Left cardiac atrium (tissue), 4 donors: ENCODE measurements around the gene FAM193A. TPM values are rescaled to one million over a fixed set of nuclear protein-coding genes. Genes with fewer than 3 reads are reported as not detected.
"Not testable (repeated sequence)": the region's sequence is repeated elsewhere in the genome, so short reads cannot be mapped to it uniquely, and the experiment has no call there.

Experiments
- ATAC-seq, 2 donors: fragments of 200-7000 bp; cut with Tn5 transposase; one replicate each; pipeline ENCODE4 v1.9.1; 2020; ENCODE audit warnings: mild to moderate bottlenecking in 2 of 2, moderate library complexity in 2 of 2
- DNase-seq: peaks from one replicate; pipeline ENCODE4 v3.0.0-alpha.2; 2020
- intact Hi-C, 2 donors: fragments of 100-400 bp; cut with DNase I; formaldehyde crosslinking; loops; one replicate each; pipeline versions ENCODE4 v1.14.1 to v1.15.1; 2022 to 2023
- total RNA-seq, 2 donors: library from RNA; stranded (reverse); fragmentation: NEBNext Ultra II Directional; extraction: Animal tissue kit (Norgen Biotek cat#: 25700); gene quantifications; one replicate each; pipeline ENCODE4 v1.2.1, GENCODE V29; 2021
- donor health status: DM: no; HTN: yes; CAD: no.
- donor health status: DM: no; HTN: yes; CAD: no; lungs with severe emphysema.
- donor health status: DM: yes; HTN: yes; CAD: no.
- donor health status: Dilated cardiomyopathy.

Gene FAM193A
- total RNA-seq, 2 donors from 2014 or later, result 15.1 to 16.6 TPM

DNA sequence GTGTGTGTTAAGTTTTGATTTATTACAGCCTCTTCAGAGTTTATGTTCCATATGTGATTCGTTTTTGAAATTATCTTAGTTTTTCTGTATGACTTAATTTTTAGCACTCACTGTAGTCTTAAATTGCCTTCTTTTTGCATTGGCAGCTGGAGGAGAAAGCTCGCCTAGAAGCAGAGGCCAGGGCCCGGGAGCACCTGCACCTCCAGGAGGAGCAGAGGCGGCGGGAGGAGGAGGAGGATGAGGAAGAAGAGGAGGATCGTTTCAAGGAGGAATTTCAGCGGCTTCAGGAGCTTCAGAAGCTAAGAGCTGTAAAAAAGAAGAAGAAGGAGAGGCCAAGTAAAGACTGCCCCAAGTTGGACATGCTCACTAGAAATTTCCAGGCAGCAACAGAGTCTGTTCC is 163.1 kb downstream of the FAM193A start:
- ATAC-seq, result no peak
- no peak for DNase-seq
- intact Hi-C loops, result no loop called here

DNA sequence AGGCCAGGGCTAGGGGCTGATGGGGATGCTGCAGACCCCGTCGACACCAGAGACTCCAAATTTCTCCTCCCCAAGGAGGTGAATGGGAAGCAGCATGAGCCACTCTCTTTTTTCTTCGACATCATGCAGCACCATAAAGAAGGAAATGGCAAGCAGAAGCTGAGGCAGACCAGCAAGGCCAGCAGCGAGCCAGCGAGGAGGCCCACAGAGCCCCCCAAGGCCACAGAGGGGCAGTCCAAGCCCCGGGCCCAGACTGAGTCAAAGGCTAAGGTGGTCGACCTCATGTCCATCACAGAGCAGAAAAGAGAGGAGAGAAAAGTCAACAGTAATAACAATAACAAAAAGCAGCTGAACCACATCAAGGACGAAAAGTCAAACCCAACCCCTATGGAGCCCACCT is 163.6 kb downstream of the FAM193A start:
- ATAC-seq, result no peak
- intact Hi-C loops, result no loop called here
- no peak for DNase-seq

DNA sequence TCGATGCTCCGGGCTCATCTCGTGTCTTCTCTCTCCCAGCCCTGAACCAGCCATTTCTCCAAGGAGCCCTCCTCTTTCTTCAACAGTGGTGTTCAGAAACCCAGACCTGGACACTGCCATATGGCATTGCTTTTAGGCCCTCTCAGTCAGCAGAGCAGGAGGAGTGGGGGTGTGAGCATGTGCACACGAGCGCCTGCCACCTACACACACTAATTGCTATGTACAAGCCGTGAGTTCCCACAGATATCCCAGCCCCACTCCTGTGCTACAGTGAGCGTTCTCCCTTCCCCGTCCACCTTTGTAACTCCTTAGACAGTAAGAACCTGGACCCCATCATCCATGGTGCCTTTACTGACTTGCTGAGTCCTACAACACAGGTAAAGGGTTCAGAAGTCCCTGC is 165.9 kb downstream of the FAM193A start:
- intact Hi-C loops, result no loop called here
- ATAC-seq (no peak), DNase-seq (no peak)

DNA sequence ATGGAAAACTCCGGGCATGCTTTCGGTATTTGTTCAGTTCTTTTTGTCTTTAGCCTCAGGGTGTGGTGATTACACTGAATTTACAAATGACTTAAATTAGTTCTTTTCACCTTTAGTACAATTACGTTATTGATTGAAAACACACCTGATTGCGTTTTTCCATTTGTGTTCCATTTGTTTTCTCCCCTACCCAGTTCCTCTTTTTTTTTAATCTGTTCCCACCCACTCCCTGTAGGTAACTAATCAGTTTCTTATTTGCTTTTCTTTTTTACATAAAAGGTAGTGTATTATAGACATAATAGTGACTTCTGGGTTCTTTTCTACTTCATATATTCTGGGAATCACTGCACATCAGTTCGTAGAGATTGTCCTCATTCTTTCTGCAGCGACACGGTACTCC is 166.3 kb downstream of the FAM193A start:
- intact Hi-C loops, result no loop called here
- DNase-seq (no peak), ATAC-seq (no peak)

DNA sequence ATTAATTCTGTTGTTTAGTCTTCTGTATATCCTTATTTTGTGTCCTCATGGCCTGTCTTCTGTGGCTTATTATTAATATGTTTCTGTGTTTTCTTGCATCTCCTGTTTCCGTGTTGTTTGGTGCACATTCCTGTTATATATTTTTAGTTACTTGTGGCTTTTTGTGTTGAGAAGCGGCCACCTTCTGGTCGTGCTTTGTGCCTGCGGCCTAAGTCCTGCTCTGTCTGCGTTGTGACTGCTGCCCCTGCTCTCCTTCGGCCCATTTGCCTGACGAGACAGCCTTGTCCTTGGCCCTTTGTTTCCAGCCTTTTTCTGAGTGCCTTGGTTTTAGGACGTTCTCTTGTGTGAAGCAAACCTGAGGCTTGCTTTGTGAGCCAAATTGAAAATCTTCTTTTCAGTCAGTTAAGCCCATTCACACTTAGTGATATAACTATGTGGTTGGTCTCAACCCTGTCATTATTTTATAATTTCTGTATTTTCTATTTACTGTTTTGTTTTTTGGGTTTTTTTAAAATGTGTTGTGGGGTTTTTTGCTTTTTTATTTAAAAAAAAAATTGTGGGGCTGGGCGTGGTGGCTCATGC is 175.9 kb downstream of the FAM193A start:
- ATAC-seq, result no peak
- intact Hi-C loops, result no loop called here
- no peak for DNase-seq

DNA sequence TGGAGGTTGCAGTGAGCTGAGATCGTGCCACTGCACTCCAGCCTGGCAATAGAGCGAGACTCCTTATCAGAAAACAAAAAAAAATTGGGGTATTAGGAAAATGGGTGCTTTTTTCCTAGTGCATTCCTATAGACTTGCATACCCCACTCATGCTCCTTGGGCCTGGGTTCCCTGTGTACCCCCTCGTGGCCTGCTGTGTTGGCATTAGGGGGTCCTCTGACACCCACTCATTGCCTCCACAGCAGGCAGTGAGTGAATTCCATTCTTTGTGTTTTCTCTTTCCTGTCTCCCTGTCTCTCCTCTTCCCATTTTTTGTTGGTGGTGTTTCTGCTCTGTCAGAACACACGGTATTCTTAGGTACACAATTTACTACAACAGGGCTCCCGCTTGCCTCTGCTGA is 176.9 kb downstream of the FAM193A start:
- ATAC-seq, result no peak
- DNase-seq, result no peak
- intact Hi-C loops, result no loop called here

DNA sequence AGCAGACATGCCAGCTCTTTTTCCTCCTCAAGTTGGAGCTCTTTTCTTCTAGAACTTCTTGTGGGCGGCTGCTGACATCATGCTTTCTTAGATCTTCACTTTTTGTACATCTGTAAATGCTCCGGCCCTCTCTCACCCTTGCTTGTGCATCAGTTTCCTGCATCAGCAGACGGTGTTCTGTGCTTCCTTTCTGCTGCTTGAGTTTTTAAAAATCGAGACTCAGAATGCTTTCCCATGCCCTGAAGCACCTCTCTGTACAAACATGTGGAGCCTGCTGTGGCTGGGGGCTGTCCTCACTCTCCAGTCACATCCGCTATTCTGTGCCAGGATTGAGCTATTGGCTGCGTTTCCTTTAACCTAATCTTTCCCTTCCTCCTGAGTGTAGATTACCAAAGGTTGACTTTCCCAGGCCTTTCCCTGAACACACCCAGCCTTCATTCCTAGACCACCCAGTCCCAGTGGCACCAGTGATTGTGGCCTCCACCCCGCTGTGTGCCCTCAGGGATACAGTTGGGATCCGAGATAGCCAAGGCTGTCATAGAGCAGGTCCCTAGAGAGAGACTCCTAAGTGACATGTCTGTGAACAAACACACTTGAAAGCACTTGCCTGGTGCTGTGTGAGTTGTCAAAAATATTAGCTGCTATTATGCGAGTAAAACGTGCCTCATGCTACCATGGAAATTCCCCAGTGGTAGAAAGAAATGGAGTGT is 177.8 kb downstream of the FAM193A start:
- peak; percentile 75 to 89 for ATAC-seq

DNA sequence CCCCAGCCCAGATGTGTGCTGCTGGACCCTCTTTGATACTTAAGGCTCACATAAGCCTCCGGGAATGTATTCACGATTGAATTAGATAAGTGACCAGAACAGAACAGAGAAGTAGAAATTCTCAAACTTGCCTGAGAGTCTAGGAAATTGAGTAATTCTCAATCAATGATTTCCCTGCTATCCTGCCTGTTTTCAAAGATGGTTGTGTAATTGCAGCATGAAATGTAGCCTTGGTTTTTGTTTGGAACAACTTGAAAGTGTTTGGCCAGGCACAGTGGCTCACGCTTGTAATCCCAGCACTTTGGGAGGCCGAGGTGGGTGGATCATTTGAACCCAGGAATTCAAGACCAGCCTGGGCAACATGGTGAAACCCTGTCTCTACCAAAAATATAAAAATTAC is 178.5 kb downstream of the FAM193A start:
- intact Hi-C loops, result no loop called here
- no peak for ATAC-seq
- no peak for DNase-seq

More for the DNA sequence above, 177.8 kb downstream of the FAM193A start:
- DNase-seq, result peak; percentile 64
- intact Hi-C loops, result no loop called here

DNA sequence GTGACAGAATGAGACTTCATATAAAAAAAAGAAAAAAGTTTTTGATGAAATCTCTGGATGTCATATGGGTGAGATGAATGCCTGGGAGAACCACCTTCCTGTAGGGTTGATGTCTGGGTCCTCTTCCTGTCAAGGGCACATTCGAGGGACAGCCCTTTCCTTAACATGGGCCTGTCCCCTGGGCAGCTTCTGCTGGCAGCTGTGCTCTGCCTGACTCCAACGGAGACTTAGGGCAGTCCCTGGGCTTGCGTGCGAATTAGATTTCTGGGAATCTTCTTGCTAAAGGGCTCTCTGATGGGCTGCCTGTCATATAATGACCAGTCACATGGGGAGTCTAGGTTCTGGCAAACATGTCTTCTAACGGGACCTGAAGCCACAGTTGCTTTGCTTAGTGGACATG is 179.0 kb downstream of the FAM193A start:
- DNase-seq (no peak), ATAC-seq (peak in 1 of 2 donors; percentile 9)
- intact Hi-C loops, result no loop called here

DNA sequence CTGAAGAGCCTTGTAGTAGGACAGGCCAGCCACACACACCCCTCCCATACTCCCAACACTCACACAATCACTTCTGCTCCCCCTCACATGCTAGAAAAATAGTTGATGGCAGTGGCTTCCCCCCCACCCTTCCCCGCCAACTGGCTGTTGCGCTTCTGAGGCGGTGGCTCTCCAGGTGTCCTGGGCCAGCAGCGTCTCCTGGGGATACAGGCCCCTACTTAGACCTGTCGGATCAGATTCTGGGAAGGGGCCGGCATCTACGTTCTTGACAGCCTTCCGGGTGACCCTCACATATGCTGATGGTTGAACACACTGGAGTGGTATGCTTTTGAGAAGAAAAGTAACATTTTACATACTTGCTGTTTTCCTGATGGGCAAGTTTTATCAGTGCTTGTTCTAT is 179.8 kb downstream of the FAM193A start:
- ATAC-seq (no peak), DNase-seq (no peak)
- intact Hi-C loops, result no loop called here

DNA sequence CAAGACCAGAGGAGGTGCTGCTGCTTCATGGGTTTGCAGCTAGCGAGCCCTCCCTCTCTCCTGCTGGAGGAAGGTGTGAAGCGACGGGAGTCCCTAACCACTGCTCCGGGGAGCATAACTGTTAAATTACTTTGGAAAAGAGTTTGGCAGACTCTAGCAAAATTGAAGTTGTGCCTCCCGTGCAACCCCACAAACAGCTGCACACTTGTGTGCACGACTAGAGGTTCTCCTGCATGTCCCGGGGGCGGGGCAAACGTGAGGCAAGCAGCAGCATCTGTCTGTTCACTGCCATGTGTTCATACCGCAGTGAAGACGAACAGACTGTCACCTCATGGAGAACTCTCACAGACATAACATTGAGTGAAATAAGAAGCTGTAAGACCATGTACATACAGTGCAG is 185.1 kb downstream of the FAM193A start:
- intact Hi-C loops, result no loop called here
- ATAC-seq (no peak), DNase-seq (no peak)

DNA sequence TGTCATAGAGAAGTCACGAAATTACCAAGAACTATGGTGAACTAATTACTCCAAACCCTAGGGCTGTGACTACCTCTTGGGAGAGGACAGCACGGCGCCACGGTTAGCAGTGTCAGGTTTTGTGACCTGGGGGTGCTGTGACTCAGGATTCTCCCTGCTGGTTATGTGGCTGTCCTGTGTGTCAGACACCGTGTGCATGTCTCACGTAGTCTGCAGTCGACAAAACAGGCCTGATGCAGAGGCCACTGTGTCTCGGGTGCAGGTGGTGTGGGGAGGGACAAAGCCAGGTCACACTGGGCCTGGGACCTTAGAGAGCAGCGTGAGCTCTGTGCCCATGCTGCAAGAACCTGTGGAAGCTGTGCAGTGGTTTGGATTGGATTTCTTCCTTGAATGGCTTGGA is 185.6 kb downstream of the FAM193A start:
- DNase-seq (no peak), ATAC-seq (no peak)
- intact Hi-C loops, result no loop called here

DNA sequence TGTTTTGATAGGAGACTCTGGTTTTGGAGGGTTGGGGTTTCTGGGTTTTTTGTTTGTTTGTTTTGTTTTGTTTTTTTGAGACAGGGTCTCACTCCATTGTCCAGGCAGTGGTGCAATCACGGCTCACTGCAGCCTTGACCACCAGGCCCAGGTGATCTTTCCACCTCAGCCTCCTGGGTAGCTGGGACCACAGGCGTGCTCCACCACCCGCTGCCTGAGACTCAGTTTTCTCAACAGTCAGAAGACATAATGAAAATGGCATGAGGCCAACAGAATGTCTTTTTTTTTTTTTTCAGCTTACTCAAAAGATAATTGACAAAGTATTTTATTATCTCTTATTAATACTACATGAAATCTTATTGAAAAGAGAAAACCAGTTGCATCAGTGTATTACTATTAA is 187.3 kb downstream of the FAM193A start:
- intact Hi-C loops, result no loop called here
- DNase-seq, result no peak

DNA sequence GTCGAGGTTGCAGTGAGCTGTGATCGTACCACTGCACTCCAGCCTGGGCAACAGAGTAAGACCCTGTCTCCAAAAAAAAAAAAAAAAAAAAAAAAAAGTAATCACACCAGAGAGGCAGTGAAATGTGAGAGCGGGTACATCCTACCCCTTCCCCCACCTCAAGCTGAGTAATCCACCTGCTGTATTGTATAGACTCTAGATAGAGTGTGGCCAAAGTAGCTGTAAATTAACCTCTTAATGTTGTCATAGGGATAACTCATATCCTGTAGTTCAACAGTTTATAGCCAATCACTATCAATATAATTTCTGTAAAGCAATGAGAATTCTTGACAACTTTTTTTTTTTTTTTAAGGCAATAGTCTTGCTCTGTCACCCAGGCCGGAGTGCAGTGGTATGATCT is 188.9 kb downstream of the FAM193A start:
- intact Hi-C loops, result no loop called here
- no peak for DNase-seq
- ATAC-seq, result no peak

More for the DNA sequence above, 187.3 kb downstream of the FAM193A start:
- no peak for ATAC-seq

DNA sequence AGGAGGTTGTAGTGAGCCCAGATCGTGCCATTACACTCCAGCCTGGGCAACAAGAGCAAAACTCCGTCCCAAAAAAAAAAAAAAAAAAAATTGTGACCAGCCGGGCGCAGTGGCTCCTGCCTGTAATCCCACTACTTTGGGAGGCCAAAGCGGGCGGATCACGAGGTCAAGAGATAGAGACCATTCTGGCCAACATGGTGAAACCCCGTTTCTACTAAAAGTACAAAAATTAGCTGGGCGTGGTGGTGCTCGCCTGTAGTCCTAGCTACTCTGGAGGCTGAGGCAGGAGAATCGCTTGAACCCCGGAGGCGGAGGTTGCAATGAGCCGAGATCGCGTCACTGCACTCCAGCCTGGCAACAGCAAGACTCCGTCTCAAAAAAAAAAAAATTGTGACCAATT is 190.4 kb downstream of the FAM193A start:
- intact Hi-C loops, result not testable (repeated sequence)

DNA sequence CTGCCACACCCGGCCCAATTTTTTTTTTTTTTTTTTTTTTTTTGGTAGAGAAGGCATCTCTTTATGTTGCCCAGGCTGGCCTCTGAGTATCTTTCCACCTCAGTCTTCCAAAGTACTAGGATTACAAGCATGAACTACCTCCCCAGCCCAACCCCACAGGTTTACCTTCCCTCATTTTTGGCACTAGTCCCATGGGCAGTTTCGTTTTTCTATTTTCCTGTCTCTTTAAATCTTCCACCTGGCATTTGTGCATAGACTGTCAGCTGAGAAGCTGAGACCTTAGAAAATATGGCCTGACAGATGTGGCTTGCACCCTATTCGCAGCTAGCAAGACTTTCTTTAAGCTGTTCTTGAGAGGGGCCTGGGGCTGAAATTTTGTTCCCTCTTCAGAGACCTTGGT is 191.8 kb downstream of the FAM193A start:
- DNase-seq (no peak), ATAC-seq (no peak)
- intact Hi-C loops, result no loop called here

More for the DNA sequence above, 190.4 kb downstream of the FAM193A start:
- ATAC-seq, DNase-seq: not testable (repeated sequence)

DNA sequence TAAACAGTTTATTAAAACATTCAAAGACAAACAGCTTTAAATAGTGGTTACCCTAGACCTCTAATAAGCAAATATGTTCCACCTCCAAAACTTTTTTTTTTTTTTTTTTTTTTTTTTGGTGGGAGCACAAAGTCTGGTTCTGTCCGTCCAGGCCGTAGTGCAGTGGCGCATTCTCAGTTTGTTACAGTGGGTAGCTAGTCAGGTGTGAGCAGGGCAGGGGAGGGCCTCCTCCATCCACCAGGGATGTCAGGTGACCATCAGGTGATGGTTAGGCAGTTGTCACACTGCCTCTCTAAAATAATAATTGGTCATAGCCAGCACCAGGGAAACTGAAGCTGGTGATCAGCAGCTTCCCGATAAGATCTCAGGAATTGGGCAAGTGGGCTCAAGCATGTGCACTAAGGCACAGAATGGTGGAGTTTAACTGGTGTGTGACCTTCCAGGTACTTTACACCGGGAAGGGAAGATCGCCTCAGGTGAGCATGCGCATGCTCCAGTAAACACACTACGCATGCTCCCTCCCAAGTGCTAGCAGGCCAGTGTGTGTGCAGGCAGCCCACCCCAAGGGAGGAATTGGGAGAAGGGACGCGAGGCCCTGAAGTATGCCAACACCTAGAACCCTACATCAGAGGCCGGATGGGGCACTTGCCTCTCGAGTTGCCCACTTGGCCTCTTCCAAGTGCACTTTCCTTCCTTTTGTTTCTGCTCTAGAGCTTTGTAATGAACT is 192.5 kb downstream of the FAM193A start:
- ATAC-seq (no peak), DNase-seq (no peak)
- intact Hi-C loops, result no loop called here

DNA sequence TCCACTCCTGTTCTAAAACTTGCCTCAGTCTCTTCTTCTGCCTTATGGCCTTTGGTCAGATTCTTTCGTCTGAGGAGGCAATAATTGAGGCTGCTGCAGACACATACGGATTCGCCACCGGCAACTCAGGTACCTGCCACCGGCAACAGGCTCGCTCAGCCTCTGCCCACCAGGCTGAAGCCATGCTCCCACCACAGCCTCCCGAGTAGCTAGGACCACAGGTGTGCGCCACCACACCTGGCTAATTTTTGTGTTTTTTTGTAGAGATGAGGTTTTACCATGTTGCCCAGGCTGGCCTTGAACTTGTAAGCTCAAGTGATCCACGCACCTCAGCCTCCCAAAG is 193.1 kb downstream of the FAM193A start:
- ATAC-seq, result no peak
- DNase-seq, result no peak
- intact Hi-C loops, result no loop called here

DNA sequence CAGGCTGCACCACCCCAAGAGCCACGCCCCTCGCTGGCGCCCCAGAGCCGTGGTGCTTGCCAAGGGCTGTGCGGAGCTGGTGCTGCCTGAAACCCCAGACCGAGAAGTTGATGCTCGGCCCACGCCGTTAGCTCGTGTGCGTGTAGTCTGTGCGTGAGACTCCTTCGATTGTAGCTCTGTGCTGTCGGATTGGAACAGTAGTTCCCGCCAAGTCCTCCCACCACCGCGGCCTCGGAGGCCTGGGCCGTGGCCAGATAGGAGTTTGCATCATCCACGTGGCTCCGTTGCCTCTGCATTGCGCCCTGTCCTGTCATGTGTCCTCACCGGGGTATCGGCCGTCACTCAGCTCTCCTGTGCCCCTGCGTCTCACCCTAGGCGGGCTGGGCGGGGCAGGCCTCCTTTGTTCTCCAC is 195.5 kb downstream of the FAM193A start:
- intact Hi-C loops, result no loop called here
- peak; percentile 34 to 37 for ATAC-seq
- DNase-seq, result no peak

DNA sequence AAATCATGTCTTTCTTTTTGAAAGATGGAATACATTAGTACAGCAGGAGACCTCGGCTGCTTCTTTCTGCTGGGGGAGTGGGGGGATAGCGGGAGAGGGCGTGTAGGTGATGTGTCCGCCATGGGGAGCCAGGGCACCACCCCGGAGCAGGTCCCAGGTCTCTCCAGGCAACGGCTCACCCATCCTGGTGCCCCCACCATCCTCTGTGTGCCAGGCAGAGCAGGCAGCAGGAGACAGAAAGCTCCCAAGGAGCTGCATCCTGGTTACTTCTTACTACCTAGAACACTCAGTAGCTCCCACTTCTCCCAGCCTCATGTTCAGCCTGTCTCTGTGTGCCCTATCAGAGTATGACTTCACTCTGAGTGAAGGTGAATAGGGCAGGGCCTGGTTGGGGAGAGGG is 196.1 kb downstream of the FAM193A start:
- no peak for ATAC-seq
- intact Hi-C loops, result no loop called here
- DNase-seq, result no peak
